ENCODE results near the gene RABGEF1. TPM values are rescaled to one million over a fixed set of nuclear protein-coding genes. Genes with fewer than 3 reads are reported as not detected.
"Not testable (repeated sequence)": the region's sequence is repeated elsewhere in the genome, so short reads cannot be mapped to it uniquely, and the experiment has no call there.

The RABGEF1 gene
- total and polyA plus RNA-seq, 2 donors (not counting 1 experiment from before 2014, with no cell fraction given): 27.9 to 31.0 TPM

GRCh38 chr7:66713687-66714086 lies 26.8 kb upstream of the RABGEF1 start:
- ATAC-seq (ENCODE audit: low read depth) (no peak), DNase-seq (no peak)
- Mint-ChIP-seq H3K27ac (no peak overlapping the region), H3K4me3 (no peak overlapping the region), H3K9me3 (ENCODE audit: insufficient read depth) (peaks cover 7% of the 10 kb centered on the region), H3K27me3 (no peaks in the 10 kb centered on the region), H3K4me1 (peaks cover 2% of the 10 kb centered on the region)
- WGBS (ENCODE audit: insufficient coverage): no CpG with 5 or more reads among the region's 1 CpG
- Histone ChIP-seq H4K20me1 (ENCODE audit: control insufficient read depth, insufficient read depth, low read length, poor library complexity, severe bottlenecking) (no peaks in the 10 kb centered on the region), H3K4me1 (ENCODE audit: control insufficient read depth in 2 of 2, insufficient read depth in 2 of 2, low read length in 2 of 2) (peaks cover 0 to 6% of the 10 kb centered on the region in 2 donors), H3K79me2 (ENCODE audit: control insufficient read depth, insufficient read depth, low read length) (peaks cover 3% of the 10 kb centered on the region), H2AFZ (ENCODE audit: insufficient read depth, low read depth, low read length, poor library complexity, severe bottlenecking) (no peak overlapping the region), H3K27me3 (replicated peaks in 1 of 4; ENCODE audit: control extremely low read depth in 1 of 4, control insufficient read depth in 3 of 4, insufficient read depth in 4 of 4, low read length in 3 of 4) (no peaks in the 10 kb centered on the region), H3K9ac (ENCODE audit: low read length) (no peak overlapping the region), H3K36me3 (replicated peaks in 1 of 2; ENCODE audit: control extremely low read depth in 1 of 2, control insufficient read depth in 1 of 2, extremely low read depth in 1 of 2, insufficient read depth in 2 of 2, low read length in 1 of 2) (peaks cover 0 to 6% of the 10 kb centered on the region in 2 experiments), H3K4me3 (ENCODE audit: control extremely low read depth in 1 of 5, extremely low read depth in 1 of 5, insufficient read depth in 1 of 5, low read depth in 2 of 5, low read length in 4 of 5) (no peak overlapping the region), H3K27ac (ENCODE audit: low read length in 2 of 2) (no peak overlapping the region), H3K4me2 (replicated peaks; ENCODE audit: low read depth, low read length, poor library complexity, severe bottlenecking) (no peak overlapping the region), H3K9me3 (ENCODE audit: control extremely low read depth in 1 of 3, control insufficient read depth in 2 of 3, insufficient read depth in 1 of 3, low read length in 2 of 3) (peaks cover 2 to 11% (median 7%) of the 10 kb centered on the region in 3 donors)
- intact Hi-C loops (cut with micrococcal nuclease): no loop called here
- no peak for TF ChIP-seq EZH2 (IDR thresholded peaks at IDR 0.05; ENCODE audit: borderline replicate concordance, insufficient read depth, low read depth, low read length, poor library complexity, severe bottlenecking)
- TF ChIP-seq, protein P1, sequence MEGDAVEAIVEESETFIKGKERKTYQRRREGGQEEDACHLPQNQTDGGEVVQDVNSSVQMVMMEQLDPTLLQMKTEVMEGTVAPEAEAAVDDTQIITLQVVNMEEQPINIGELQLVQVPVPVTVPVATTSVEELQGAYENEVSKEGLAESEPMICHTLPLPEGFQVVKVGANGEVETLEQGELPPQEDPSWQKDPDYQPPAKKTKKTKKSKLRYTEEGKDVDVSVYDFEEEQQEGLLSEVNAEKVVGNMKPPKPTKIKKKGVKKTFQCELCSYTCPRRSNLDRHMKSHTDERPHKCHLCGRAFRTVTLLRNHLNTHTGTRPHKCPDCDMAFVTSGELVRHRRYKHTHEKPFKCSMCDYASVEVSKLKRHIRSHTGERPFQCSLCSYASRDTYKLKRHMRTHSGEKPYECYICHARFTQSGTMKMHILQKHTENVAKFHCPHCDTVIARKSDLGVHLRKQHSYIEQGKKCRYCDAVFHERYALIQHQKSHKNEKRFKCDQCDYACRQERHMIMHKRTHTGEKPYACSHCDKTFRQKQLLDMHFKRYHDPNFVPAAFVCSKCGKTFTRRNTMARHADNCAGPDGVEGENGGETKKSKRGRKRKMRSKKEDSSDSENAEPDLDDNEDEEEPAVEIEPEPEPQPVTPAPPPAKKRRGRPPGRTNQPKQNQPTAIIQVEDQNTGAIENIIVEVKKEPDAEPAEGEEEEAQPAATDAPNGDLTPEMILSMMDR (IDR thresholded peaks at IDR 0.05): no peak
- ChIA-PET CTCF (no interaction called here), POLR2A (no interaction called here)

GRCh38 chr7:66716634-66717033 lies 23.9 kb upstream of the RABGEF1 start:
- H3K27ac Mint-ChIP-seq; H3K4me2 ChIP-seq (replicated peaks; ENCODE audit: low read depth, low read length, poor library complexity, severe bottlenecking); H3K9ac ChIP-seq (ENCODE audit: low read length); H3K27ac ChIP-seq (ENCODE audit: low read length in 2 of 2); DNase-seq; POLR2A ChIA-PET; CTCF ChIA-PET; H3K9me3 Mint-ChIP-seq (ENCODE audit: insufficient read depth); H3K27me3 Mint-ChIP-seq; ATAC-seq (ENCODE audit: low read depth); H2AFZ ChIP-seq (ENCODE audit: insufficient read depth, low read depth, low read length, poor library complexity, severe bottlenecking); H3K27me3 ChIP-seq (replicated peaks in 1 of 4; ENCODE audit: control extremely low read depth in 1 of 4, control insufficient read depth in 3 of 4, insufficient read depth in 4 of 4, low read length in 3 of 4); intact Hi-C loops (cut with micrococcal nuclease); H3K79me2 ChIP-seq (ENCODE audit: control insufficient read depth, insufficient read depth, low read length); H4K20me1 ChIP-seq (ENCODE audit: control insufficient read depth, insufficient read depth, low read length, poor library complexity, severe bottlenecking); H3K4me3 Mint-ChIP-seq; H3K36me3 ChIP-seq (replicated peaks in 1 of 2; ENCODE audit: control extremely low read depth in 1 of 2, control insufficient read depth in 1 of 2, extremely low read depth in 1 of 2, insufficient read depth in 2 of 2, low read length in 1 of 2); H3K4me3 ChIP-seq (ENCODE audit: control extremely low read depth in 1 of 5, extremely low read depth in 1 of 5, insufficient read depth in 1 of 5, low read depth in 2 of 5, low read length in 4 of 5): not testable (repeated sequence)
- WGBS (ENCODE audit: insufficient coverage): 100% methylated on average over 2 of the region's 7 CpGs
- peaks cover 0 to 19% (median 7%) of the 10 kb centered on the region in 3 donors for H3K9me3 ChIP-seq (ENCODE audit: control extremely low read depth in 1 of 3, control insufficient read depth in 2 of 3, insufficient read depth in 1 of 3, low read length in 2 of 3)
- peaks cover 14 to 20% of the 10 kb centered on the region in 2 donors for H3K4me1 ChIP-seq (ENCODE audit: control insufficient read depth in 2 of 2, insufficient read depth in 2 of 2, low read length in 2 of 2)
- peaks cover 15% of the 10 kb centered on the region for H3K4me1 Mint-ChIP-seq
